Liver (tissue), 9 donors: ENCODE data around the gene SPIN2A. TPM values are rescaled to one million over a fixed set of nuclear protein-coding genes. Genes with fewer than 3 reads are reported as not detected.
"Not testable (repeated sequence)": the region's sequence is repeated elsewhere in the genome, so short reads cannot be mapped to it uniquely, and the experiment has no call there.

ENCODE experiments used
- DNase-seq: peaks from one replicate; pipeline ENCODE4 v3.0.0-alpha.2; 2017; ENCODE audit warnings: low spot score
- H3K27ac ChIP-seq, 2 donors: one replicate each; pipeline ENCODE4 v1.7.0; 2013; ENCODE audit warnings: inconsistent platforms in 2 of 2, low read length in 2 of 2, control low read depth in 1 of 2, low read depth in 1 of 2, mild to moderate bottlenecking in 1 of 2
- H3K27me3 ChIP-seq, 4 donors: one replicate each; pipeline versions ENCODE4 v1.6.1 to v1.7.0; 2013; ENCODE audit warnings: low read length in 3 of 4, inconsistent platforms in 1 of 4, mild to moderate bottlenecking in 1 of 4, moderate library complexity in 1 of 4; ENCODE audit not compliant: control insufficient read depth in 4 of 4, insufficient read depth in 4 of 4
- H3K36me3 ChIP-seq, 4 donors: one replicate each; pipeline versions ENCODE4 v1.6.1 to v1.7.0; 2013; ENCODE audit warnings: low read length in 3 of 4, mild to moderate bottlenecking in 3 of 4, low read depth in 1 of 4, moderate library complexity in 1 of 4; ENCODE audit not compliant: control insufficient read depth in 4 of 4, insufficient read depth in 3 of 4
- H3K4me1 ChIP-seq, 4 donors: one replicate each; pipeline versions ENCODE4 v1.6.1 to v1.7.0; 2013; ENCODE audit warnings: low read length in 3 of 4, mild to moderate bottlenecking in 3 of 4, moderate library complexity in 1 of 4; ENCODE audit not compliant: control insufficient read depth in 4 of 4, insufficient read depth in 4 of 4
- H3K4me3 ChIP-seq, 3 donors: one replicate each; pipeline versions ENCODE4 v1.6.1 to v1.7.0; 2013; ENCODE audit warnings: low read length in 3 of 3, control low read depth in 1 of 3, low read depth in 1 of 3, mild to moderate bottlenecking in 1 of 3
- H3K9ac ChIP-seq, 2 donors: one replicate each; pipeline ENCODE4 v1.7.0; 2013; ENCODE audit warnings: low read length in 2 of 2, mild to moderate bottlenecking in 2 of 2, moderate library complexity in 2 of 2, control low read depth in 1 of 2, low read depth in 1 of 2
- H3K9me3 ChIP-seq, 4 donors: one replicate each; pipeline versions ENCODE4 v1.6.1 to v1.7.0; 2013; ENCODE audit warnings: low read length in 3 of 4; ENCODE audit not compliant: control insufficient read depth in 4 of 4
- EGR1 ChIP-seq, 2 donors: IDR thresholded peaks; 2 replicates each; pipeline ENCODE4 v1.6.1; 2016 to 2018; ENCODE audit warnings: antibody characterized with exemption in 2 of 2, low read depth in 2 of 2
- FOXA2 ChIP-seq: IDR thresholded peaks from 2 replicates; pipeline ENCODE4 v1.6.1; 2016; ENCODE audit warnings: antibody characterized with exemption
- GABPA ChIP-seq, 2 donors: IDR thresholded peaks in 1 of 2; conservative IDR thresholded peaks in 1 of 2; 2 replicates each; pipeline ENCODE4 v1.6.1; 2016; ENCODE audit warnings: antibody characterized with exemption in 2 of 2, mild to moderate bottlenecking in 1 of 2, moderate library complexity in 1 of 2
- HNF4G ChIP-seq: IDR thresholded peaks from 2 replicates; pipeline ENCODE4 v1.6.1; 2016; ENCODE audit warnings: antibody characterized with exemption
- JUND ChIP-seq, 2 donors: IDR thresholded peaks; 2 replicates each; pipeline ENCODE4 v1.6.1; 2016; ENCODE audit warnings: antibody characterized with exemption in 2 of 2
- NR2F2 ChIP-seq: IDR thresholded peaks from 2 replicates; pipeline ENCODE4 v1.6.1; 2016; ENCODE audit warnings: antibody characterized with exemption
- RXRA ChIP-seq, 2 donors: IDR thresholded peaks; 2 replicates each; pipeline ENCODE4 v1.6.1; 2017 to 2018; ENCODE audit warnings: antibody characterized with exemption in 2 of 2, mild to moderate bottlenecking in 1 of 2
- SP1 ChIP-seq: IDR thresholded peaks from 2 replicates; pipeline ENCODE4 v1.6.1; 2018; ENCODE audit warnings: antibody characterized with exemption, mild to moderate bottlenecking
- TAF1 ChIP-seq: conservative IDR thresholded peaks from 2 replicates; pipeline ENCODE4 v1.6.1; 2016; ENCODE audit warnings: antibody characterized with exemption, mild to moderate bottlenecking
- YY1 ChIP-seq: IDR thresholded peaks from 2 replicates; pipeline ENCODE4 v1.6.1; 2016; ENCODE audit warnings: antibody characterized with exemption, mild to moderate bottlenecking
- WGBS: extraction: QIAGEN DNeasy Blood & Tissue Kit; methylation state at CpG from one replicate; pipeline ENCODE4 v1.1.7; 2013; 5-methylcytosine and 5-hydroxymethylcytosine counted together
- polyA plus RNA-seq, 2 donors: library from polyadenylated mRNA; stranded (reverse) in 1 of 2; unstranded in 1 of 2; fragments of 200-250 nt in 1 of 2; fragments of >200 nt in 1 of 2; fragmentation: Nextera tagmentation in 1 of 2; extraction: Ambion mirVana in 1 of 2; gene quantifications; one replicate each; pipeline versions ENCODE4 v1.2.1 to v1.2.3, GENCODE V29; 2013 to 2015
- total RNA-seq, 2 donors: library from RNA; depleted of rRNA; stranded (reverse); fragments of >200 nt; gene quantifications; one replicate each; pipeline ENCODE4 v1.2.3, GENCODE V29; 2014
- TF ChIP-seq, protein P1 (sequence below): IDR thresholded peaks from 2 replicates; pipeline ENCODE4 v1.6.1; 2016; ENCODE audit warnings: antibody characterized with exemption, mild to moderate bottlenecking
- TF ChIP-seq, protein P2 (sequence below): IDR thresholded peaks from 2 replicates; pipeline ENCODE4 v1.6.1; 2016; ENCODE audit warnings: antibody characterized with exemption
- TF ChIP-seq, protein P3 (sequence below): IDR thresholded peaks from 2 replicates; pipeline ENCODE4 v1.6.1; 2016; ENCODE audit warnings: antibody characterized with exemption
- donor health status: healthy.
- donor health status: healthy.
- donor health status: healthy.
- donor health status: healthy.
- donor health status: healthy.

The SPIN2A gene
- total and polyA plus RNA-seq, 4 donors = 0.15 to 0.54 (median 0.37) TPM

DNA sequence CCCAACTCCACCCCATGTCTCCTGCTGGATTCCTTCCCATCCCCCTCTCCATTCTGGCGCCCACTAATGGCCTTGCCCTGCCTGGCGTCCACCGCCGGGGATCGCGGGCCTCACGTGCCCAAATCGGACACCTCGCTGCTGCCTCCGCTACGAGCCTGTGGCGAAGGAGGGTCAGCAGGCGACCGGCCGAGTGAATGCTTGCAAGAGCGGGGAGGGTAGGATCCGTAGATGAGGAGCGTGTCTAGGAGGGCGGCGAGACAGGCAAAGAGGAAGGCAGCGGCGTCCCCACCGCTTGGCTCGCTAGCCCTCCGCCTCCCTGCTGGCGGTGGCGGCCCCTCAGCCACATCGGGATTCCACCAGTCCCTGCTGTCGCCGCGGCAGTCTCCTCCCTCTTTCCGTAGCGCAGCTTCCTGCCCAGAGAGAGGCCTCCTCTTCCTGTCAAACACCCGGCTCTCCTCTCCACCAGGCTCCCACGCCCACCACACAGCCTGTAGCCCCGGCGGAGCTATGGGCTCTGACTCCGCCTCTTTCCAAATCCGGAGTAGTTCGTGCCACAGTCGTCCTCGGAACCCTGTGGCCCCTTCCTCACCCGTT, 15.9 kb downstream of the SPIN2A start, which contains the start of gene SPIN2B:
Gene SPIN2B, minus strand, starts transcription at position 387 of the 594 bp plus-strand sequence.
- H3K9ac ChIP-seq = peak within 1 kb of the TSS in 1 of 2 donors; percentile 28
- H3K36me3 ChIP-seq = no peaks in the 10 kb centered on the region
- no peaks in the 10 kb centered on the region for H3K27me3 ChIP-seq
- peaks cover 0 to 2% (median 0%) of the 10 kb centered on the region in 4 donors for H3K4me1 ChIP-seq
- H3K4me3 ChIP-seq = peak within 1 kb of the TSS; percentile 72 to 94 (median 81)
- TF ChIP-seq FOXA2 (no peak), NR2F2 (no peak), JUND (IDR thresholded peaks at IDR 0.05) (no peak), SP1 (no peak), HNF4G (no peak), TAF1 (peak; percentile 15), EGR1 (IDR thresholded peaks at IDR 0.05; ENCODE audit: low read depth in 2 of 2) (no peak), GABPA (IDR thresholded peaks at IDR 0.05 in 1 of 2, conservative IDR thresholded peaks at IDR 0.05 in 1 of 2) (peak; percentile 26 to 81), RXRA (IDR thresholded peaks at IDR 0.05) (no peak), YY1 (peak; percentile 52)
- TF ChIP-seq, protein P1, sequence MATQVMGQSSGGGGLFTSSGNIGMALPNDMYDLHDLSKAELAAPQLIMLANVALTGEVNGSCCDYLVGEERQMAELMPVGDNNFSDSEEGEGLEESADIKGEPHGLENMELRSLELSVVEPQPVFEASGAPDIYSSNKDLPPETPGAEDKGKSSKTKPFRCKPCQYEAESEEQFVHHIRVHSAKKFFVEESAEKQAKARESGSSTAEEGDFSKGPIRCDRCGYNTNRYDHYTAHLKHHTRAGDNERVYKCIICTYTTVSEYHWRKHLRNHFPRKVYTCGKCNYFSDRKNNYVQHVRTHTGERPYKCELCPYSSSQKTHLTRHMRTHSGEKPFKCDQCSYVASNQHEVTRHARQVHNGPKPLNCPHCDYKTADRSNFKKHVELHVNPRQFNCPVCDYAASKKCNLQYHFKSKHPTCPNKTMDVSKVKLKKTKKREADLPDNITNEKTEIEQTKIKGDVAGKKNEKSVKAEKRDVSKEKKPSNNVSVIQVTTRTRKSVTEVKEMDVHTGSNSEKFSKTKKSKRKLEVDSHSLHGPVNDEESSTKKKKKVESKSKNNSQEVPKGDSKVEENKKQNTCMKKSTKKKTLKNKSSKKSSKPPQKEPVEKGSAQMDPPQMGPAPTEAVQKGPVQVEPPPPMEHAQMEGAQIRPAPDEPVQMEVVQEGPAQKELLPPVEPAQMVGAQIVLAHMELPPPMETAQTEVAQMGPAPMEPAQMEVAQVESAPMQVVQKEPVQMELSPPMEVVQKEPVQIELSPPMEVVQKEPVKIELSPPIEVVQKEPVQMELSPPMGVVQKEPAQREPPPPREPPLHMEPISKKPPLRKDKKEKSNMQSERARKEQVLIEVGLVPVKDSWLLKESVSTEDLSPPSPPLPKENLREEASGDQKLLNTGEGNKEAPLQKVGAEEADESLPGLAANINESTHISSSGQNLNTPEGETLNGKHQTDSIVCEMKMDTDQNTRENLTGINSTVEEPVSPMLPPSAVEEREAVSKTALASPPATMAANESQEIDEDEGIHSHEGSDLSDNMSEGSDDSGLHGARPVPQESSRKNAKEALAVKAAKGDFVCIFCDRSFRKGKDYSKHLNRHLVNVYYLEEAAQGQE = peak; percentile 14
- TF ChIP-seq, protein P2, sequence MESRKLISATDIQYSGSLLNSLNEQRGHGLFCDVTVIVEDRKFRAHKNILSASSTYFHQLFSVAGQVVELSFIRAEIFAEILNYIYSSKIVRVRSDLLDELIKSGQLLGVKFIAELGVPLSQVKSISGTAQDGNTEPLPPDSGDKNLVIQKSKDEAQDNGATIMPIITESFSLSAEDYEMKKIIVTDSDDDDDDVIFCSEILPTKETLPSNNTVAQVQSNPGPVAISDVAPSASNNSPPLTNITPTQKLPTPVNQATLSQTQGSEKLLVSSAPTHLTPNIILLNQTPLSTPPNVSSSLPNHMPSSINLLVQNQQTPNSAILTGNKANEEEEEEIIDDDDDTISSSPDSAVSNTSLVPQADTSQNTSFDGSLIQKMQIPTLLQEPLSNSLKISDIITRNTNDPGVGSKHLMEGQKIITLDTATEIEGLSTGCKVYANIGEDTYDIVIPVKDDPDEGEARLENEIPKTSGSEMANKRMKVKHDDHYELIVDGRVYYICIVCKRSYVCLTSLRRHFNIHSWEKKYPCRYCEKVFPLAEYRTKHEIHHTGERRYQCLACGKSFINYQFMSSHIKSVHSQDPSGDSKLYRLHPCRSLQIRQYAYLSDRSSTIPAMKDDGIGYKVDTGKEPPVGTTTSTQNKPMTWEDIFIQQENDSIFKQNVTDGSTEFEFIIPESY = no peak
- TF ChIP-seq, protein P3, sequence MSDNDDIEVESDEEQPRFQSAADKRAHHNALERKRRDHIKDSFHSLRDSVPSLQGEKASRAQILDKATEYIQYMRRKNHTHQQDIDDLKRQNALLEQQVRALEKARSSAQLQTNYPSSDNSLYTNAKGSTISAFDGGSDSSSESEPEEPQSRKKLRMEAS = no peak
- peak within 1 kb of the TSS; percentile 61 to 75 for H3K27ac ChIP-seq
- no peaks in the 10 kb centered on the region for H3K9me3 ChIP-seq
- peak; percentile 64 for DNase-seq
- 0% methylated on average over 43 of the region's 43 CpGs for WGBS

DNA sequence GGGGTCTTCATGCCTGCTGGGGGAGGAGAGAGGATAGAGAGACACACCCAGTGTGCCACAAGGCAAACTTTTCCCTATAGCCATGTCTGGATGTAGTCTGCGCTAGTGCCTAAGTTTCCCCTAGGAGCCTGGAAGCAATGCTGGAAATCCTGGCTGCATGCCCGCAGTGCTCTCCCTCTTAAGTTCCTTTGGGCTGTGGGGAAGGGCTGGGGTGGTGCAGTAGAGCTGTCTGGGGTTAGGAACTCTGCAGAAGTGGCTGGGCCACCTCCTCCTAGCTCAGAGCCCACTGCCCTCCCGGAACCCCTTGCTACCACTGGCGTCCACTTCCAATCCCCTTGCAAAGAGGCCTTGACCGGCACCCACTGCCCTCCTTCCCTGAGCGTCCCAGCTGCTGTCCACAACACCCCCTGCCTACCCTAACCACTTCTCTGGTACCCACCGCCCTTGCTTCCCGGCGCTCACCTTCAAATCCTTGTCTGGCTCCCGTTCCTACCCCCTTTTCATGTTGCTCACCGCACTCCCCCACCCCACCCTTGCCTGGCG, 16.5 kb downstream of the SPIN2A start:
- H3K9ac ChIP-seq, H3K36me3 ChIP-seq, DNase-seq, H3K9me3 ChIP-seq, H3K27me3 ChIP-seq, H3K4me1 ChIP-seq: not testable (repeated sequence)
- Histone ChIP-seq H3K27ac (peak overlapping the region; percentile 61 to 75), H3K4me3 (peak overlapping the region; percentile 35 to 94 (median 81))
- 2% methylated on average over 10 of the region's 12 CpGs for WGBS
